HG02840 (cell line): ENCODE data around the gene RAD17.
"Not testable (repeated sequence)": the region's sequence is repeated elsewhere in the genome, so short reads cannot be mapped to it uniquely, and the experiment has no call there.

Experiments used
- ATAC-seq: cut with Tn5 transposase; IDR thresholded peaks from one replicate; pipeline ENCODE4 v1.9.1; 2021; ENCODE audit warnings: mild to moderate bottlenecking, moderate library complexity, moderate number of reproducible peaks; ENCODE audit not compliant: unreplicated experiment, low FRiP score

Gene RAD17

GRCh38 chr5:69454460-69455249 is 85.0 kb downstream of the RAD17 start:
- no peak for ATAC-seq

- not testable (repeated sequence) for ATAC-seq
Observed at GRCh38 chr5:69455428-69455988, 85.9 kb downstream of the RAD17 start.

GRCh38 chr5:69462170-69462569 is 92.6 kb downstream of the RAD17 start:
- ATAC-seq: no peak
